PFSK-1 (cell line): ENCODE data around the gene TP63.

Source experiments
- POLR2AphosphoS5 ChIP-seq: IDR thresholded peaks from 2 replicates; pipeline ENCODE4 v1.6.1; 2012; ENCODE audit warnings: low read depth, mild to moderate bottlenecking, control low read depth, low read length, moderate library complexity
- SIN3A ChIP-seq: IDR thresholded peaks from 2 replicates; pipeline ENCODE4 v1.6.1; 2012; ENCODE audit warnings: mild to moderate bottlenecking, low read length, moderate library complexity, borderline replicate concordance; ENCODE audit not compliant: insufficient read depth

DNA sequence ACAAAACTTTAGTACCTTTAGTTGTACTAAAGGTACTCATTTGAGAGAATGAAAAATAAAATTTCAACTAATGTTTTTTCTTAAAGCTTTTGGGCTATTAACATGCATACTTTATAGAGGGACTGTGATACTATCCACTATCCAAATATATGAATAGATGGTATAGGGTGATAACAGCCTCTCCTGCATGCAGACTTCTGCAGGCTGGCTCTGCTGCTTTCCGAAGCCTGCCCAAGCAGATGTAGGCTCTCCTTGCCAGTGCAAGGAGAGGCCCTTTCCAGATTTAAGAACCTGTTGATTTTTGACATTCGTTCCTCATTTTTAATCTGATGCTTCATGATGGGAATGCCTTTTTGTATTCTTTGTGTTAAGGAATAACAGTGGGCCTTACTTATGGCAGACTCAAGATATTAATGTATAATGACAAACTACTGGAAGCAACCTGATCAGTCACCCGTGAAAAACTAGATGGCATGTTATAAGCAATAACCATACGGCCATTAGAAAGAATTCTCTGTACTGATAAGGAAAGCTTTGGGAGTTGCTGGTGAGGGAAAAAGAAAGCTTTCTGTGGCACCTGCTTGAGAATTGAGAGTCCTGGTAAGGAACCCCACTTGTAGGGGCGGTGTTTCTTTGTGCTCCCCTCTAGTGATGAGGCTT is 181.7 kb downstream of the TP63 start:
- TF ChIP-seq POLR2AphosphoS5 (no peak), SIN3A (no peak)
